Nephron progenitor cell (in vitro differentiated cells): Measurements from ENCODE around the gene TEKT1.

Experiments used
- DNase-seq: peaks from one replicate; pipeline ENCODE4 v3.0.0; 2021
- H3K27ac Mint-ChIP-seq: 2 replicates; pipeline ENCODE4 v1.8.0; 2021; ENCODE audit warnings: mild to moderate bottlenecking, moderate library complexity, mixed read lengths
- H3K27me3 Mint-ChIP-seq: 2 replicates; pipeline ENCODE4 v1.8.0; 2021; ENCODE audit warnings: mild to moderate bottlenecking, low read depth, mixed read lengths; ENCODE audit not compliant: poor library complexity
- H3K36me3 Mint-ChIP-seq: 2 replicates; pipeline ENCODE4 v1.8.0; 2021; ENCODE audit warnings: low read depth, mixed read lengths
- H3K4me1 Mint-ChIP-seq: 2 replicates; pipeline ENCODE4 v1.8.0; 2021; ENCODE audit warnings: mixed read lengths
- H3K4me3 Mint-ChIP-seq: 2 replicates; pipeline ENCODE4 v1.8.0; 2021; ENCODE audit warnings: mild to moderate bottlenecking, moderate library complexity, mixed read lengths
- H3K9me3 Mint-ChIP-seq: 2 replicates; pipeline ENCODE4 v1.8.0; 2021; ENCODE audit warnings: mild to moderate bottlenecking, moderate library complexity, mixed read lengths
- TF ChIP-seq, protein P1 (sequence below): fragments of 200-600 bp; sonication (generic); IDR thresholded peaks from 2 replicates; pipeline ENCODE4 v1.5.0; 2021; ENCODE audit warnings: antibody characterized with exemption

TEKT1 gene

DNA sequence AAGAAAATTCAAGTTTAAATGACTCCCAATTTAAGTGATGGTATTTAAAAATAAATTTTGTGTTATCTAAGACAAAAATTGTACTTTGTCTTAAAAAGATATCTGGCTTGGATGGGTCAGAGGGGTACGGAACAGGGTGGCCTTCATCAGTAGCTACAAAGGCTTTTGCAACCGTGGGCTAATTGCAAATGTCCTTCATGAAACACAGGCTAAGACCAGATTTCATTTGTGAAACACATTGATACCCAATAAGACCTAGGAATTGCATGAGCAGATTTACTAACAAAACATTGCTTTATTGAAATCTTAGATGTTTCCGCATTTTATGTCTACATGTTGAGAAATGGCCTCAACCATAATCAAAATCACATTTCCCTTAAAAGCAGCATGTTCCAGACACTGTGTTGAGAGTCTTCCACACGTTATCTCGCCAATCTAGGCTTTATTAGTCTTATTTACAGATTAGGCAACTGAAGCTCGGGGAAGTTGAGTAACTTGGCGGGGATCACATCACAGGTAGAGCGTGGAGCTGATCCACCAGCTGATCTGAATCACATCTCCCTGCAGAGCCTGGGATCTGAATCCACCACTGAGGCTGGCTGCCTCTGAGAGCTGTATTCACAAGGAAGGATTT lies 33.7 kb downstream of the TEKT1 start:
- TF ChIP-seq, protein P1, sequence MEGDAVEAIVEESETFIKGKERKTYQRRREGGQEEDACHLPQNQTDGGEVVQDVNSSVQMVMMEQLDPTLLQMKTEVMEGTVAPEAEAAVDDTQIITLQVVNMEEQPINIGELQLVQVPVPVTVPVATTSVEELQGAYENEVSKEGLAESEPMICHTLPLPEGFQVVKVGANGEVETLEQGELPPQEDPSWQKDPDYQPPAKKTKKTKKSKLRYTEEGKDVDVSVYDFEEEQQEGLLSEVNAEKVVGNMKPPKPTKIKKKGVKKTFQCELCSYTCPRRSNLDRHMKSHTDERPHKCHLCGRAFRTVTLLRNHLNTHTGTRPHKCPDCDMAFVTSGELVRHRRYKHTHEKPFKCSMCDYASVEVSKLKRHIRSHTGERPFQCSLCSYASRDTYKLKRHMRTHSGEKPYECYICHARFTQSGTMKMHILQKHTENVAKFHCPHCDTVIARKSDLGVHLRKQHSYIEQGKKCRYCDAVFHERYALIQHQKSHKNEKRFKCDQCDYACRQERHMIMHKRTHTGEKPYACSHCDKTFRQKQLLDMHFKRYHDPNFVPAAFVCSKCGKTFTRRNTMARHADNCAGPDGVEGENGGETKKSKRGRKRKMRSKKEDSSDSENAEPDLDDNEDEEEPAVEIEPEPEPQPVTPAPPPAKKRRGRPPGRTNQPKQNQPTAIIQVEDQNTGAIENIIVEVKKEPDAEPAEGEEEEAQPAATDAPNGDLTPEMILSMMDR, result no peak
- no peak for DNase-seq
- peaks cover 25% of the 10 kb centered on the region for H3K27me3 Mint-ChIP-seq
- H3K4me3 Mint-ChIP-seq, result no peak overlapping the region
- no peaks in the 10 kb centered on the region for H3K4me1 Mint-ChIP-seq
- no peak overlapping the region for H3K27ac Mint-ChIP-seq
- H3K9me3 Mint-ChIP-seq, result no peaks in the 10 kb centered on the region
- H3K36me3 Mint-ChIP-seq, result no peaks in the 10 kb centered on the region

DNA sequence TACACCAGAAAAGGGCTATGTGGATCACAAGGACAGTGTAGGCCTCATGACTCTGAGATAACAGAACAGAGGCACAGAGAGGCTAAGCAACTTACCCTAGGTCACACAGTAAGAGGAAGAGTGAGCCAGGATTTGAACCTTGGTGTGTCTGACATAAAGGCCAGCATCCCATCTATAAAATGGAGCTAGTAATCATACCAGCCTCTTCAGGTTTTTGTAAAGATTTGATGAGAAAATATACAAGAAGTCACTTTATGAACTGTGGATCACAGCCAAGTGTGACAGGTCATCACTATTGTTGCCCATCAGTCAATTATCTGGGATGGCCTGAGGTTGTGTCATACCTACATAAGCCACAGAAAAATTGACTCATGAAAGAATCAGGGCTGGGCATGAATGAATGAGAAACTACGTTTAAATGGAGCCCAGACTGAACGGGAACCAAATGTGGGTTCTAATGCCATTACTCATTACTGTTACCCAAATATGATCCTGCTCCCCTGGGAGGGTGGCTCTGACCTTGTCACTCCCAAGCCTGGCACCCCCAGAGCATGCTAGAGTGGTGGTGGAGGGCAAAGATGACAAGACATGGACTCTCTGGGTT lies 34.5 kb downstream of the TEKT1 start:
- Mint-ChIP-seq H3K27me3 (peaks cover 32% of the 10 kb centered on the region), H3K4me1 (no peaks in the 10 kb centered on the region), H3K9me3 (no peaks in the 10 kb centered on the region), H3K36me3 (no peaks in the 10 kb centered on the region), H3K4me3 (no peak overlapping the region), H3K27ac (no peak overlapping the region)
- TF ChIP-seq, protein P1, result no peak
- DNase-seq, result no peak

DNA sequence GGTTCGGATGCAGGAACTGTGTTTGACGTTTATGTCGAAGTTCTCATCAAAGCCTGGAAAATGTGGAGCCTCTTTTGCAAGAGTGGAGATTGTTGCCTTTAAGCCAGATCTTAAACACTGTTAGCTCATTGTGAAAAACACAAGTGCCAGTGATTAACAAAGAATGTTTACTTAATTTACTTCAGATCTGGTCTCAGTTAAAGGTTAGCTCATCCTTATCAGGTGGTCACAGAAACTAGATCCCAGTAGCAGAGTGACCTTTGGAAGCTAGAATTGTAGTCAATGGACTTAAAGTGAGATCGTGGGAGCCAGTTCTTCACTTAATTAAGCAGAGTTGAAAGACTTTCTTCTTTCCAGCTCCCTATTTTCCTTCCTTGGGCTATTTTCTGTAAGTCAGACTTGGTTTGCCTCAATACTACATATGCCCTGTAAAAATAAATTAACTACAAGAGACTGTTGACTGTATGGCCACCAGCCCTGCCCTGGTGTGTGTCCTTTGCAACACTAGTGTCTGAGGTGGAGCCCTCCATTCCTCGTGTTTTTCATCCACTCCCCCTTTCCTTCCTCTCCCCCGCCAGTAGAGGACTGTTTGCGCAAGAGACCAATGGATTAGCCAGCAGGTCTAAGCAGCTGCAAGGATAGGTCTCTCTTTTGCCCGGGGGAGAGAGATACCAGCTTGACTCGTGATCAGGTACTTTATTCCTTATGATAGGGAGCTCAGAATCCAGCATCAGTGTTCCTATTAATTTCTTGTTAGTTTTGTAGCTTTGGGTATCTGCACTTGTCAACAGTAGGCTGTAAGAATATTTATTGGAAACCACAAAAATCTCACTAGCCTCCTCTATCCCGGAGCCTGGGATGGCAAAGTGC lies 35.3 kb downstream of the TEKT1 start:
- H3K4me3 Mint-ChIP-seq, result no peak overlapping the region
- no peaks in the 10 kb centered on the region for H3K36me3 Mint-ChIP-seq
- DNase-seq, result no peak
- H3K27ac Mint-ChIP-seq, result no peak overlapping the region
- TF ChIP-seq, protein P1, result no peak
- H3K27me3 Mint-ChIP-seq, result peaks cover 40% of the 10 kb centered on the region
- H3K9me3 Mint-ChIP-seq, result no peaks in the 10 kb centered on the region
- H3K4me1 Mint-ChIP-seq, result no peaks in the 10 kb centered on the region

DNA sequence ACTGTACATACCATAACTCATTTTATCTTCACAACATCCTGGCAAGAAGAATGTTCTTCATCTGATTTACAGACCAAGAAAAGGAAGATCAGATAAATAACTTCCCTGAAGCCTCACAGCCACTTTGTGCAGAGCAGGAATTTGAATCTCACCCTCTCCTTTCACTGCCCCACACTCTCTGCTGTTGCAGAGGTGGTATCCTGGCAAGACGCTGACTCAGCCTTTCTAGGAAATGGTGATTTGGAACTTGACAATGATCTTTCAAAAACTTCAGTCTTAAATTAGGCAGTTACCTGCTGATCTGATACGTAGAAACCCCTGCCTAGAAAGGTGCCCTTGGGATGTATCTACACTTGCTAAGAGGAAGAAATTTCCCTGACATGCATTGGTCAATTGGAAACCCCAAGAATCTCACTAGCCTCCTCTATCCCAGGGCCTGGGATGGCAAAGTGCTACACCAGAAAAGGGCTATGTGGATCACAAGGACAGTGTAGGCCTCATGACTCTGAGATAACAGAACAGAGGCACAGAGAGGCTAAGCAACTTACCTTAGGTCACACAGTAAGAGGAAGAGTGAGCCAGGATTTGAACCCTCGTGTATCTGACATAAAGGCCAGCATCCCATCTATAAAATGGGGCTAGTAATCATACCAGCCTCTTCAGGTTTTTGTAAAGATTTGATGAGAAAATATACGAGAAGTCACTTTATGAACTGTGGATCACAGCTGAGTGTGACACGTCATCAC lies 37.6 kb downstream of the TEKT1 start:
- Mint-ChIP-seq H3K27ac (no peak overlapping the region), H3K36me3 (no peaks in the 10 kb centered on the region), H3K4me3 (no peak overlapping the region)

DNA sequence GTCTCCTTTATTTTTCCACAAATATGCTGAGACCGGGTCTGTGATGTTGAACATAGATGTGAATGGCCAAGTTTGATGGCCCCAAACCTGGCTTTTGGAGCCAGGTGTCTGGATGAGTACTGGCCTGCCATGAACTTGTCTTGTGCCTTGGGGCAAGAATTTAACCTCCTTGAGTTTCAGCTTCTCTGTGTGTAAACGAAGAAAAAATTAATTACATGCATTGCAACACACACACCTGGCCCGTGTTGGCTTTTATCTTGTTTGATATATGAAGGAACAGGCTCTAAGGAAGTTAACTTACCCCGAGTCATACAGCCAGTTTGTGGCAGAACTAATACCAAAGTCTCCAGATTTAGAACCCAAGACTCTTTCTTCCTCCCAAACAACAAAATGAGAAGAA lies 42.4 kb downstream of the TEKT1 start:
- H3K9me3 Mint-ChIP-seq, result peaks cover 10% of the 10 kb centered on the region
- H3K27ac Mint-ChIP-seq, result no peak overlapping the region
- H3K4me3 Mint-ChIP-seq, result no peak overlapping the region
- H3K36me3 Mint-ChIP-seq, result no peaks in the 10 kb centered on the region
- no peaks in the 10 kb centered on the region for H3K4me1 Mint-ChIP-seq
- no peak for DNase-seq
- TF ChIP-seq, protein P1, result no peak
- peaks cover 79% of the 10 kb centered on the region for H3K27me3 Mint-ChIP-seq

More for the DNA sequence above, 37.6 kb downstream of the TEKT1 start:
- no peaks in the 10 kb centered on the region for H3K4me1 Mint-ChIP-seq
- peaks cover 54% of the 10 kb centered on the region for H3K27me3 Mint-ChIP-seq
- H3K9me3 Mint-ChIP-seq, result no peaks in the 10 kb centered on the region
- TF ChIP-seq, protein P1, result no peak
- no peak for DNase-seq
